Thyroid gland (tissue), 4 donors: ENCODE measurements around the gene ZNF641. TPM values are rescaled to one million over a fixed set of nuclear protein-coding genes. Genes with fewer than 3 reads are reported as not detected.

ENCODE experiments used
- DNase-seq, 2 donors: peaks; one replicate each; pipeline ENCODE4 v3.0.0-alpha.2; 2019
- H3K27ac ChIP-seq, 3 donors: fragments of 200-600 bp; sonication (generic); 1 replicate in 2 of 3; 2 replicates in 1 of 3; pipeline ENCODE4 v1.5.1; 2016 to 2019; ENCODE audit warnings: mild to moderate bottlenecking in 1 of 3, moderate library complexity in 1 of 3
- H3K27me3 ChIP-seq: fragments of 200-600 bp; sonication (generic); one replicate; pipeline ENCODE4 v1.5.1; 2019
- H3K36me3 ChIP-seq, 2 donors: fragments of 200-600 bp; sonication (generic); one replicate each; pipeline ENCODE4 v1.5.1; 2016 to 2019
- H3K4me1 ChIP-seq, 2 donors: fragments of 200-600 bp; sonication (generic); one replicate each; pipeline ENCODE4 v1.5.1; 2017 to 2019
- H3K4me3 ChIP-seq, 3 donors: fragments of 200-600 bp; sonication (generic); replicated peaks in 1 of 3; 1 replicate in 2 of 3; 2 replicates in 1 of 3; pipeline ENCODE4 v1.5.1; 2016; ENCODE audit warnings: mild to moderate bottlenecking in 1 of 3
- H3K9me3 ChIP-seq: fragments of 200-600 bp; sonication (generic); one replicate; pipeline ENCODE4 v1.5.1; 2017
- CTCF ChIP-seq, 6 experiments: fragments of 200-600 bp in 3 of 6; fragments of 450-650 bp in 3 of 6; sonication (generic) in 3 of 6; IDR thresholded peaks; one replicate each; pipeline ENCODE4 v1.5.1; 2016 to 2019; ENCODE audit warnings: antibody characterized with exemption in 6 of 6, mild to moderate bottlenecking in 2 of 6, inconsistent platforms in 1 of 6, moderate library complexity in 1 of 6
- POLR2A ChIP-seq, 2 donors: fragments of 450-650 bp; IDR thresholded peaks; one replicate each; pipeline ENCODE4 v1.6.1; 2017; ENCODE audit warnings: antibody characterized with exemption in 2 of 2, mild to moderate bottlenecking in 2 of 2, moderate library complexity in 1 of 2
- WGBS, 2 donors: methylation state at CpG; one replicate each; pipeline ENCODE4 v1.1.5; 2017; 5-methylcytosine and 5-hydroxymethylcytosine counted together
- intact Hi-C: fragments of 100-400 bp; cut with DNase I; formaldehyde crosslinking; loops from one replicate; pipeline ENCODE4 v1.15.1; 2023
- total RNA-seq, 4 donors: library from RNA; depleted of rRNA; stranded (reverse); fragments of >200 nt; gene quantifications; one replicate each; pipeline ENCODE4 v1.2.3, GENCODE V29; 2016

The ZNF641 gene
- total RNA-seq, 4 donors from 2014 or later = 19.1 to 119 (median 29.9) TPM

GRCh38 chr12:48361664-48362339 is 11.1 kb upstream of the ZNF641 start:
- H3K27me3 ChIP-seq = no peaks in the 10 kb centered on the region
- H3K27ac ChIP-seq = no peak overlapping the region
- TF ChIP-seq POLR2A (IDR thresholded peaks at IDR 0.05) = no peak
- TF ChIP-seq CTCF (IDR thresholded peaks at IDR 0.05) = no peak
- WGBS, 2 donors = 71 to 78% methylated on average over 2 of the region's 2 CpGs
- no peak for DNase-seq
- no peaks in the 10 kb centered on the region for H3K36me3 ChIP-seq
- intact Hi-C loops = no loop called here
- H3K9me3 ChIP-seq = no peaks in the 10 kb centered on the region
- no peaks in the 10 kb centered on the region for H3K4me1 ChIP-seq
- H3K4me3 ChIP-seq = no peak overlapping the region

GRCh38 chr12:48358937-48359513 is 8.3 kb upstream of the ZNF641 start:
- Histone ChIP-seq H3K4me1 (no peaks in the 10 kb centered on the region), H3K27me3 (no peaks in the 10 kb centered on the region), H3K9me3 (no peaks in the 10 kb centered on the region), H3K4me3 (no peak overlapping the region), H3K27ac (no peak overlapping the region), H3K36me3 (no peaks in the 10 kb centered on the region)
- intact Hi-C loops = loop anchor here (10.0 kb wide), 1 partner anchor 174 kb away; the partner anchor contains the start of gene CCDC184
- no peak for DNase-seq
- 89 to 95% methylated on average over 7 of the region's 7 CpGs for WGBS, 2 donors
- TF ChIP-seq POLR2A (IDR thresholded peaks at IDR 0.05) (no peak), CTCF (IDR thresholded peaks at IDR 0.05) (no peak)

GRCh38 chr12:48356041-48356768 is 5.5 kb upstream of the ZNF641 start:
- Histone ChIP-seq H3K4me3 (no peak overlapping the region), H3K27ac (no peak overlapping the region), H3K4me1 (peaks cover 0 to 10% of the 10 kb centered on the region in 2 donors), H3K36me3 (no peaks in the 10 kb centered on the region), H3K9me3 (no peaks in the 10 kb centered on the region), H3K27me3 (no peaks in the 10 kb centered on the region)
- intact Hi-C loops = loop anchor here (10.0 kb wide), 1 partner anchor 171 kb away; the partner anchor contains the start of gene CCDC184
- no peak for DNase-seq
- TF ChIP-seq CTCF (IDR thresholded peaks at IDR 0.05) = no peak
- TF ChIP-seq POLR2A (IDR thresholded peaks at IDR 0.05) = no peak
- WGBS, 2 donors = 93 to 94% methylated on average over 6 of the region's 6 CpGs

GRCh38 chr12:48352157-48352760 is 1.5 kb upstream of the ZNF641 start:
- intact Hi-C loops = loop anchor here (10.0 kb wide), 1 partner anchor 167 kb away; the partner anchor contains the start of gene CCDC184
- WGBS, 2 donors = 95 to 98% methylated on average over 11 of the region's 11 CpGs
- H3K27ac ChIP-seq = no peak overlapping the region

More at GRCh38 chr12:48352157-48352760, 1.5 kb upstream of the ZNF641 start:
- no peak for TF ChIP-seq POLR2A (IDR thresholded peaks at IDR 0.05)
- no peak for TF ChIP-seq CTCF (IDR thresholded peaks at IDR 0.05)
- Histone ChIP-seq H3K36me3 (peaks cover 0 to 7% of the 10 kb centered on the region in 2 donors), H3K9me3 (no peaks in the 10 kb centered on the region), H3K27me3 (no peaks in the 10 kb centered on the region), H3K4me3 (no peak overlapping the region), H3K4me1 (peaks cover 6 to 22% of the 10 kb centered on the region in 2 donors)
- DNase-seq = no peak
